Neural cell (in vitro differentiated cells): ENCODE measurements around the gene TENM3. TPM values are rescaled to one million over a fixed set of nuclear protein-coding genes. Genes with fewer than 3 reads are reported as not detected.

Experiments
- H2AFZ ChIP-seq: fragments of 200-600, 300-800 bp; sonication (generic), shearing (Covaris generic); 2 replicates; pipeline ENCODE4 v1.6.0; 2014; ENCODE audit warnings: low read depth, mild to moderate bottlenecking, antibody characterized with exemption, low read length, moderate library complexity
- H3F3A ChIP-seq: fragments of 200-600 bp; shearing (Covaris generic); 2 replicates; pipeline ENCODE4 v1.6.1; 2016; ENCODE audit warnings: mild to moderate bottlenecking, moderate library complexity, mixed read lengths, antibody characterized with exemption, low read length; ENCODE audit not compliant: insufficient read depth, poor library complexity, severe bottlenecking
- H3K27ac ChIP-seq: fragments of 200-600, 300-800 bp; sonication (generic), shearing (Covaris generic); 2 replicates; pipeline ENCODE4 v1.5.1; 2014; ENCODE audit warnings: mild to moderate bottlenecking, low read length, moderate library complexity
- H3K27me3 ChIP-seq: fragments of 300-800, 200-600 bp; sonication (generic), shearing (Covaris generic); 2 replicates; pipeline ENCODE4 v1.6.0; 2014; ENCODE audit warnings: mild to moderate bottlenecking, low read depth, low read length, moderate library complexity; ENCODE audit not compliant: insufficient read depth
- H3K36me3 ChIP-seq: fragments of 300-800, 200-600 bp; sonication (generic), shearing (Covaris generic); 2 replicates; pipeline ENCODE4 v1.5.1; 2014; ENCODE audit warnings: mild to moderate bottlenecking, antibody characterized with exemption, low read length, moderate library complexity; ENCODE audit not compliant: insufficient read depth
- H3K4me2 ChIP-seq: fragments of 300-800, 200-600 bp; sonication (generic), shearing (Covaris generic); 2 replicates; pipeline ENCODE4 v1.6.0; 2014; ENCODE audit warnings: mild to moderate bottlenecking, low read length
- H3K4me3 ChIP-seq: fragments of 300-800, 200-600 bp; sonication (generic), shearing (Covaris generic); 2 replicates; pipeline ENCODE4 v1.5.1; 2014; ENCODE audit warnings: mild to moderate bottlenecking, low read length, moderate library complexity
- H3K79me2 ChIP-seq: fragments of 200-600 bp; shearing (Covaris generic); replicated peaks from 2 replicates; pipeline ENCODE4 v1.6.0; 2014; ENCODE audit warnings: mild to moderate bottlenecking, low read length, moderate library complexity; ENCODE audit not compliant: insufficient read depth
- H3K9ac ChIP-seq: fragments of 300-800, 200-600 bp; sonication (generic), shearing (Covaris generic); 2 replicates; pipeline ENCODE4 v1.6.1; 2016; ENCODE audit warnings: mild to moderate bottlenecking, low read length, mixed read lengths
- H3K9me2 ChIP-seq: fragments of 200-600 bp; shearing (Covaris generic); 2 replicates; pipeline ENCODE4 v1.6.1; 2016; ENCODE audit warnings: mild to moderate bottlenecking, low read length, mixed read lengths; ENCODE audit not compliant: insufficient read depth
- H3K9me3 ChIP-seq: fragments of 200-600, 300-800 bp; sonication (generic), shearing (Covaris generic); 2 replicates; pipeline ENCODE4 v1.6.1; 2016; ENCODE audit warnings: mild to moderate bottlenecking, mixed run types, low read length, moderate library complexity, mixed read lengths
- H4K20me1 ChIP-seq: fragments of 200-600 bp; shearing (Covaris generic); 2 replicates; pipeline ENCODE4 v1.6.1; 2016; ENCODE audit warnings: mild to moderate bottlenecking, mixed run types; ENCODE audit not compliant: insufficient read depth
- CTCF ChIP-seq: fragments of 450-650 bp; IDR thresholded peaks from 2 replicates; pipeline ENCODE4 v1.5.1; 2014; ENCODE audit warnings: antibody characterized with exemption, mild to moderate bottlenecking, moderate library complexity; ENCODE audit not compliant: poor library complexity, severe bottlenecking
- EP300 ChIP-seq: fragments of 450-650 bp; conservative IDR thresholded peaks from 2 replicates; pipeline ENCODE4 v1.6.1; 2014; ENCODE audit warnings: antibody characterized with exemption, mild to moderate bottlenecking, moderate library complexity; ENCODE audit not compliant: poor library complexity, severe bottlenecking
- EZH2 ChIP-seq: fragments of 200-600, 300-800 bp; shearing (Covaris generic), sonication (generic); IDR thresholded peaks from 2 replicates; pipeline ENCODE4 v1.6.1; 2014; ENCODE audit warnings: antibody characterized with exemption, low read length, borderline replicate concordance, mild to moderate bottlenecking; ENCODE audit not compliant: insufficient read depth, poor library complexity, severe bottlenecking
- MXI1 ChIP-seq: fragments of 450-650 bp; conservative IDR thresholded peaks from 2 replicates; pipeline ENCODE4 v1.6.1; 2014; ENCODE audit warnings: antibody characterized with exemption, mild to moderate bottlenecking; ENCODE audit not compliant: poor library complexity, severe bottlenecking
- POLR2AphosphoS5 ChIP-seq: IDR thresholded peaks from 2 replicates; pipeline ENCODE4 v1.6.1; 2012
- RAD21 ChIP-seq: fragments of 450-650 bp; conservative IDR thresholded peaks from 2 replicates; pipeline ENCODE4 v1.6.1; 2014; ENCODE audit warnings: antibody characterized with exemption, mild to moderate bottlenecking, moderate library complexity
- REST ChIP-seq: IDR thresholded peaks from 2 replicates; pipeline ENCODE4 v1.6.1; 2012; ENCODE audit warnings: borderline replicate concordance
- SMC3 ChIP-seq: fragments of 450-650 bp; conservative IDR thresholded peaks from 2 replicates; pipeline ENCODE4 v1.6.1; 2014; ENCODE audit warnings: antibody characterized with exemption, mild to moderate bottlenecking, moderate library complexity; ENCODE audit not compliant: poor library complexity
- TAF1 ChIP-seq: IDR thresholded peaks from 2 replicates; pipeline ENCODE4 v1.6.1; 2012; ENCODE audit warnings: low read depth
- polyA plus RNA-seq: library from polyadenylated mRNA; depleted of rRNA; stranded (reverse); fragments of >200 nt; gene quantifications from 2 replicates; pipeline ENCODE4 v1.2.3, GENCODE V29; 2014

Gene TENM3
- polyA plus RNA-seq, 1 donor from 2014 or later = 7.3 TPM

GRCh38 chr4:182540496-182540895 is 297.3 kb downstream of the TENM3 start:
- no peaks in the 10 kb centered on the region for H3K36me3 ChIP-seq
- H3F3A ChIP-seq = no peaks in the 10 kb centered on the region
- peaks cover 9% of the 10 kb centered on the region for H3K79me2 ChIP-seq
- H3K9ac ChIP-seq = no peak overlapping the region
- H3K4me2 ChIP-seq = no peak overlapping the region
- H2AFZ ChIP-seq = no peak overlapping the region
- no peak overlapping the region for H3K4me3 ChIP-seq
- H3K9me3 ChIP-seq = no peaks in the 10 kb centered on the region
- TF ChIP-seq SMC3 (no peak), CTCF (no peak)
- H3K9me2 ChIP-seq = no peaks in the 10 kb centered on the region
- H3K27me3 ChIP-seq = no peaks in the 10 kb centered on the region
- H4K20me1 ChIP-seq = no peaks in the 10 kb centered on the region
- H3K27ac ChIP-seq = no peak overlapping the region

DNA sequence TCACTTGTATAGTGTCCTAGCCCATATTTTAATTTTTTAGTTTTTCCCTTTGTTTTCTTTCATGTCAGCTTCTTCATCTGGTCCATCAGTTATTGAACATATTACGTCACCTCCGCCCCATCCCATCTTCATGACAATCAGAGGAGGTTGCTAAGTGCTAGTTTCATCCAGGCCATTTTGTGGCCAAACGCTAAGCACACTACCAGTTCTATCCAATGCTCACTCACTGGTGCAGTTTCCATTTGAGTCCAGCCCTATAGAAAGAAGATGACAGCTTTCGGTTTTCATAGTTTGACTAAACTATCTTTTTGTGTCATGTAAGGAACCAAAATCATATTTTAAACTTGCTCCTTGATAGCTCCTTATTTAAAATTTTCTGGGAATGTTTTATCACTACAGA is 304.2 kb downstream of the TENM3 start:
- Histone ChIP-seq H4K20me1 (no peaks in the 10 kb centered on the region), H3K4me3 (no peak overlapping the region), H3K27me3 (no peaks in the 10 kb centered on the region), H3K9me3 (no peaks in the 10 kb centered on the region), H3K9ac (no peak overlapping the region), H3K27ac (no peak overlapping the region), H3K9me2 (no peaks in the 10 kb centered on the region), H3K79me2 (peaks cover 7% of the 10 kb centered on the region), H3K36me3 (no peaks in the 10 kb centered on the region), H3F3A (no peaks in the 10 kb centered on the region), H3K4me2 (no peak overlapping the region), H2AFZ (no peak overlapping the region)
- TF ChIP-seq SMC3 = no peak

DNA sequence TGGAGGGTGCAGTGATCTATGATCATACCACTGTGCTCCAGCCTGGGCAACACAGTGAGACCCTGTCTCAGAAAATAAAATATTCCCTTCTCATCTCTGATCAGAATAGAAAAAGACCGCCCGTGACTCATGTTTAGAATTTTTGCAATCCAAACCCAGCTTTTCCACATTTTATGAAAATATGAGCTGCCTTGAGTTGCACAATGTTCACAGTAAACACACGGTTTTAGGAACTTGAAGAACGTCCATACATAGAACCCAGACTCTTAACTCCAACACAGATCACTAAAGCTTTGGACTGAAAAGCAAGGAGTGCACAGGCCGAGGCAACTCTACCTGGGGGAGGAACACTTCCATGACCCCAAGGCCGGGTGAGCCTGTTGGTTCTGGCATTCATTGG is 305.0 kb downstream of the TENM3 start:
- H3K27me3 ChIP-seq = no peaks in the 10 kb centered on the region
- no peak overlapping the region for H3K4me2 ChIP-seq
- H3K27ac ChIP-seq = no peak overlapping the region
- H4K20me1 ChIP-seq = no peaks in the 10 kb centered on the region
- no peaks in the 10 kb centered on the region for H3K9me2 ChIP-seq
- TF ChIP-seq CTCF (no peak), MXI1 (no peak), TAF1 (no peak), EZH2 (no peak), SMC3 (no peak), RAD21 (no peak), REST (no peak), EP300 (no peak), POLR2AphosphoS5 (no peak)
- H3K4me3 ChIP-seq = no peak overlapping the region
- H3K36me3 ChIP-seq = no peaks in the 10 kb centered on the region
- H3K9me3 ChIP-seq = no peaks in the 10 kb centered on the region
- no peak overlapping the region for H2AFZ ChIP-seq
- H3K79me2 ChIP-seq = peaks cover 7% of the 10 kb centered on the region
- no peak overlapping the region for H3K9ac ChIP-seq
- no peaks in the 10 kb centered on the region for H3F3A ChIP-seq
